Heart left ventricle (tissue), 16 donors: ENCODE data around the gene UBIAD1. TPM values are rescaled to one million over a fixed set of nuclear protein-coding genes. Genes with fewer than 3 reads are reported as not detected.

Source experiments
- ATAC-seq, 4 donors: fragments of 200-7000 bp; cut with Tn5 transposase; one replicate each; pipeline ENCODE4 v1.9.1; 2020 to 2022; ENCODE audit warnings: moderate library complexity in 4 of 4, mild to moderate bottlenecking in 3 of 4, moderate number of reproducible peaks in 1 of 4
- DNase-seq, 5 donors: peaks; one replicate each; pipeline ENCODE4 v3.0.0-alpha.2; 2020
- H3K27ac ChIP-seq, 12 donors: fragments of 200-600 bp; sonication (generic) in 4 of 12; one replicate each; pipeline versions ENCODE4 v1.5.0 to v1.8.0; 2016 to 2022; ENCODE audit warnings: mild to moderate bottlenecking in 2 of 12
- H3K27me3 ChIP-seq, 9 donors: fragments of 200-600 bp; sonication (generic) in 2 of 9; one replicate each; pipeline versions ENCODE4 v1.5.1 to v1.8.0; 2016 to 2022; ENCODE audit warnings: mild to moderate bottlenecking in 3 of 9
- H3K36me3 ChIP-seq, 9 donors: fragments of 200-600 bp; sonication (generic) in 2 of 9; one replicate each; pipeline versions ENCODE4 v1.5.0 to v1.8.0; 2018 to 2022; ENCODE audit warnings: mild to moderate bottlenecking in 2 of 9
- H3K4me1 ChIP-seq, 12 donors: fragments of 200-600 bp; sonication (generic) in 4 of 12; one replicate each; pipeline versions ENCODE4 v1.5.0 to v1.8.0; 2016 to 2022; ENCODE audit warnings: mild to moderate bottlenecking in 3 of 12
- H3K4me3 ChIP-seq, 12 donors: fragments of 200-600 bp; sonication (generic) in 4 of 12; one replicate each; pipeline versions ENCODE4 v1.5.0 to v1.8.0; 2017 to 2022; ENCODE audit warnings: mild to moderate bottlenecking in 9 of 12, moderate library complexity in 4 of 12
- H3K9me3 ChIP-seq, 12 donors: fragments of 200-600 bp; sonication (generic) in 4 of 12; one replicate each; pipeline versions ENCODE4 v1.5.0 to v1.8.0; 2016 to 2022; ENCODE audit warnings: mild to moderate bottlenecking in 1 of 12
- POLR2A ChIP-seq, 2 donors: fragments of 450-650 bp; IDR thresholded peaks; one replicate each; pipeline ENCODE4 v1.6.1; 2017; ENCODE audit warnings: antibody characterized with exemption in 2 of 2, mild to moderate bottlenecking in 2 of 2, moderate library complexity in 2 of 2
- WGBS, 4 donors: extraction: QIAGEN DNeasy Blood & Tissue Kit in 2 of 4; methylation state at CpG; one replicate each; pipeline versions ENCODE4 v1.1.5 to v1.1.7; 2013 to 2018; 5-methylcytosine and 5-hydroxymethylcytosine counted together
- intact Hi-C, 10 donors: fragments of 100-400 bp; cut with DNase I; formaldehyde crosslinking; loops; one replicate each; pipeline versions ENCODE4 v1.11.1 to v1.14.2; 2022
- polyA plus RNA-seq, 2 donors: library from polyadenylated mRNA; stranded (reverse); fragments of 200-250 nt; gene quantifications; one replicate each; pipeline ENCODE4 v1.2.3, GENCODE V29; 2013
- total RNA-seq, 9 donors: library from RNA; depleted of rRNA in 2 of 9; stranded (reverse); fragments of >200 nt in 2 of 9; fragmentation: NEBNext Ultra II Directional in 3 of 9; extraction: Animal tissue kit (Norgen Biotek cat#: 25700) in 3 of 9; gene quantifications; one replicate each; pipeline versions ENCODE4 v1.1.0 to v1.2.4, GENCODE V29; 2016 to 2023
- TF ChIP-seq, protein P1 (sequence below), 12 donors: fragments of 200-600 bp; sonication (generic) in 4 of 12; IDR thresholded peaks; one replicate each; pipeline versions ENCODE4 v1.5.0 to v1.8.0; 2018 to 2022; ENCODE audit warnings: antibody characterized with exemption in 12 of 12, mild to moderate bottlenecking in 5 of 12
- donor health status: ischemic (EF 13 %, LVEDD 7.1; RV severe dilation, severe dysfunction).
- donor health status: healthy with polysubstance abuse.
- donor health status: DM: no; HTN: yes; CAD: no.
- donor health status: DM: no; HTN: no; CAD: no.
- donor health status: ischemic (EF 25% LVEDD 6.9; RV normal size, moderate dysfunction).
- donor health status: ischemic (EF 25% LVEDD 5.7; RV mildly dilated, moderate dysfunction).
- donor health status: healthy.
- donor health status: DM: yes; HTN: yes; CAD: no.
- donor health status: ischemic (EF 35%, LVEDD 5.7; RV mildly dilated, moderate dysfunction).
- donor health status: nonischemic (EF 11% LVEDD 7.7; RV severe dilation, severe dysfunction).
- donor health status: DM: yes; HTN: yes; CAD: no.
- donor health status: PGD.
- donor health status: ischemic (EF 29% LVEDD 5.4; RV normal size, mild dysfunction).
- donor health status: nonischemic (EF 23%, LVEDD 6.1; RV moderate dilation, normal function).

The UBIAD1 gene
- total and polyA plus RNA-seq, 11 donors, result 5.3 to 19.4 (median 11.6) TPM

DNA sequence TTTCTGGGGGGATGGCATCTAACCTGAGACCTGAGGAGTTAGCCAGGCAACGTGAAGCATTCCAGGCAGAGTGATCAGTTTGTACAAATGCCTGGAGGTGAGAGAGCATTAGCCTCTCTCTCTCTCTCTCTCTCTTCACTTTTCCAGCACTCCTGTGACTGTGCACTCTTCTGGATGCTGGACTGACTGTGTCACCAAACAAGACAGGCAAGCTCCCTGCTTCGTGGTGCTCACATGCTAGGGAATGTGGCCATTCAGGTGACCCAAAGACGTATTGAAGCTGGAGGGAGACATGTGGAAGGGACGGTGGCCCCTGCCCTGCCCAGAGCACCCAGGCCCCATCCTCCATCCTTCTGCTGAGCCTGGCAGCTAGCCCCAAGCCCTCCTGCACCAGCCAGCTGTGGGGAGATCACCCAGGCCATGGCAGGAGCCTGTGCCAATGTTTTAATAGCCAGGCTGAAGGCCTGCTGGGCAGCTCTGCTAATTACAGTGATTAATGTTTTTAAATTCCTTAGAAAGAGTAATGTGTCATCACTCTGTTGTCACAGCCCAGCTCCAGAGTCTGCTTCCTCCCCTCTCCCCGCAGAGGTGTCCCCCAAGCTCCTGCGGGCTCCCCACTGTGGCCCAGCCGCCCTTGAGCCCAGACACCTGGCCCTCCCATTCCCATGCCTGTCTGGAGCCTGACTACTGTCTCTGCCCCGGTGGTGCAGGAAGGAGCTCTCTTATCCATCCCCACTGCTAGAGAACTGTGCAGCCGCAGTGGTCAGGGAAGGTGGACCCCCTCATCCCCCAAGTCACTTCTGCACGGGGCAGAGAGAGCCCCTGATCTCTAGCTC lies 48.9 kb downstream of the UBIAD1 start:
- 54 to 59% (median 56%) methylated on average over 10 of the region's 10 CpGs for WGBS, 4 donors
- intact Hi-C loops, result no loop called here
- ATAC-seq, result no peak
- DNase-seq, result peak in 1 of 5 donors; percentile 18
- no peak overlapping the region for H3K4me3 ChIP-seq
- no peaks in the 10 kb centered on the region for H3K9me3 ChIP-seq
- TF ChIP-seq POLR2A (IDR thresholded peaks at IDR 0.05), result no peak
- TF ChIP-seq, protein P1, sequence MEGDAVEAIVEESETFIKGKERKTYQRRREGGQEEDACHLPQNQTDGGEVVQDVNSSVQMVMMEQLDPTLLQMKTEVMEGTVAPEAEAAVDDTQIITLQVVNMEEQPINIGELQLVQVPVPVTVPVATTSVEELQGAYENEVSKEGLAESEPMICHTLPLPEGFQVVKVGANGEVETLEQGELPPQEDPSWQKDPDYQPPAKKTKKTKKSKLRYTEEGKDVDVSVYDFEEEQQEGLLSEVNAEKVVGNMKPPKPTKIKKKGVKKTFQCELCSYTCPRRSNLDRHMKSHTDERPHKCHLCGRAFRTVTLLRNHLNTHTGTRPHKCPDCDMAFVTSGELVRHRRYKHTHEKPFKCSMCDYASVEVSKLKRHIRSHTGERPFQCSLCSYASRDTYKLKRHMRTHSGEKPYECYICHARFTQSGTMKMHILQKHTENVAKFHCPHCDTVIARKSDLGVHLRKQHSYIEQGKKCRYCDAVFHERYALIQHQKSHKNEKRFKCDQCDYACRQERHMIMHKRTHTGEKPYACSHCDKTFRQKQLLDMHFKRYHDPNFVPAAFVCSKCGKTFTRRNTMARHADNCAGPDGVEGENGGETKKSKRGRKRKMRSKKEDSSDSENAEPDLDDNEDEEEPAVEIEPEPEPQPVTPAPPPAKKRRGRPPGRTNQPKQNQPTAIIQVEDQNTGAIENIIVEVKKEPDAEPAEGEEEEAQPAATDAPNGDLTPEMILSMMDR (IDR thresholded peaks at IDR 0.05), result no peak
- no peaks in the 10 kb centered on the region for H3K36me3 ChIP-seq
- H3K27ac ChIP-seq, result no peak overlapping the region
- H3K4me1 ChIP-seq, result no peaks in the 10 kb centered on the region
- H3K27me3 ChIP-seq, result peaks cover 0 to 49% (median 10%) of the 10 kb centered on the region in 9 donors

DNA sequence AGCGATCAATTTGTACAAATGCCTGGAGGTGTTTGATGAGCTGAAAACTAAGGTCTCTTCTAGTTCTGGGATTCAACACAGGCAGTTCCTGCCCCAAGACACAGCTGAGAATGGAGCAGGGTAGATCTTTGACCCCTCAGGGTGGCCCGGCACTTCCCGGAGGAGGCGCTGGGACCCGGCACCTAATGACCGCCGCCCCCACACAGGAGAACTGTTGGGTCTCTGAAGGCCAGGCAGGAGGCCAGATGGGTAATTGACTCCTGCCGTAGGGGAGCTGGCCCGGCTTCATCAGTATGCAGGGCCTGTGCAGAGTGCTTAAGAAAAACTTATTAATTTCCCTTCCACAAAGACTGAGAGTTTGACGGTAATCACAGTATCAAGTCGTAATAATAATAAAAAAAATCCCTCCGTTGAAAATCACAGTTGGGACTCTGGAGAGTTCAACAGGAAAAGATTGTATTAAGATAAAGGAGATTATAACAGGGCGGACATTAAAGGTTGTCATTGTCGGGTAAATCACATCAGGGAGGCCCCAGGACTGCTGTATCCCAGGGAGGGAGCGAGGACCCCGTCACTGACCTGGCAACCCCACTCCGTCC lies 51.7 kb downstream of the UBIAD1 start:
- Histone ChIP-seq H3K27ac (no peak overlapping the region), H3K4me1 (no peaks in the 10 kb centered on the region), H3K36me3 (no peaks in the 10 kb centered on the region), H3K4me3 (no peak overlapping the region), H3K27me3 (peaks cover 0 to 45% (median 6%) of the 10 kb centered on the region in 9 donors), H3K9me3 (no peaks in the 10 kb centered on the region)
- DNase-seq (peak in 1 of 5 donors; percentile 12), ATAC-seq (no peak)
- intact Hi-C loops, result no loop called here
- WGBS, 4 donors, result 41 to 54% (median 45%) methylated on average over 17 of the region's 17 CpGs
- no peak for TF ChIP-seq POLR2A (IDR thresholded peaks at IDR 0.05)
- TF ChIP-seq, protein P1 (IDR thresholded peaks at IDR 0.05), result no peak

DNA sequence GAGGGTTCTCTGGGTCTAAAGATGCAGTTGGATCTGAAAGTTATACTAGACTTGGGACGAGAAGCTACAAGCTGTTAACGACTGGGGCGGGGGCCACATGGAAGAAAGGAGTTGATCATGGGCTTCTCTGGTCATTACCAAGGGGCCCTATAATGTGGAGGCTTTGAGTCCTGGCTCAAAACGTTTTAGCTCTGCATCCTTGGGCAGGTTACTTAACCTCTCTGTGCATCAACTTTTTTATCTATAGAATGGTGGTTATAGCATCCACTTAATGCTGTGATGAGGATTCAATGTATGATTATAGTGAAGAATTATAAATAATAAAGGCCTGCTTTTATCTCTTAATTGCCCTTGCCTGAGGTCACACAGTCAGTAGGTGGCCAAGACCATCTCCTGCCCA lies 53.1 kb downstream of the UBIAD1 start:
- H3K27ac ChIP-seq, result no peak overlapping the region
- DNase-seq, result no peak
- H3K27me3 ChIP-seq, result peaks cover 0 to 32% (median 0%) of the 10 kb centered on the region in 9 donors
- no peak overlapping the region for H3K4me3 ChIP-seq
- H3K36me3 ChIP-seq, result no peaks in the 10 kb centered on the region
- no peaks in the 10 kb centered on the region for H3K9me3 ChIP-seq
- 74 to 82% (median 78%) methylated on average over 4 of the region's 4 CpGs for WGBS, 4 donors
- no peaks in the 10 kb centered on the region for H3K4me1 ChIP-seq
- intact Hi-C loops, result no loop called here
- no peak for ATAC-seq
- TF ChIP-seq POLR2A (IDR thresholded peaks at IDR 0.05), result no peak
- TF ChIP-seq, protein P1 (IDR thresholded peaks at IDR 0.05), result no peak

DNA sequence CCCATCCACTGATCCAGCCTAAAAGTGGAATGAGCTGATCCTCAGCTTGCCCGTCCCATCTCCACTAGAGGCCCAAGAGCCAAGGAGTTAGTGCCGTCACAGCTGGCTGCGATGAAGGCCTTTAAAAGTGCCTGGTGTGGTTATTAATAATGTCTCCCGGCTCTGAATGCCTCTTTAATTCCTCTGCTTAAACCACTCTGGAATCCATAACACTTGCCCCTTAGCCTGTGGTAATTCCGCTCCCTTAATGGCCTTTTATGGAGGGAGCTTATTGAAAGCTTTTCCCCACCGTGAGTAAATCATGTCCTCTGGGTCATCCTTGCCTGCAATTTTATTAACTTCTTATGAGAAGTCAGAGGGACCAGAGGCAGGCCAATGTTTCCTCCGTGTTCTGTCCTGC lies 55.4 kb downstream of the UBIAD1 start:
- Histone ChIP-seq H3K4me1 (no peaks in the 10 kb centered on the region), H3K27me3 (peaks cover 0 to 25% (median 0%) of the 10 kb centered on the region in 9 donors), H3K27ac (no peak overlapping the region), H3K4me3 (no peak overlapping the region), H3K36me3 (no peaks in the 10 kb centered on the region), H3K9me3 (no peaks in the 10 kb centered on the region)
- DNase-seq (no peak), ATAC-seq (no peak)
- TF ChIP-seq POLR2A (IDR thresholded peaks at IDR 0.05), result no peak
- TF ChIP-seq, protein P1 (IDR thresholded peaks at IDR 0.05), result no peak
- intact Hi-C loops, result no loop called here
- WGBS, 4 donors, result 74 to 87% (median 81%) methylated on average over 7 of the region's 7 CpGs
